Activated CD4-positive, alpha-beta T cell treated with anti-CD3 and anti-CD28 coated beads, Interleukin-10, Interleukin-2, amounts not matched to agents 100 ng/mL and 50 ng/mL, durations not matched to agents 16 hours and 8 hours (primary cell): ENCODE results near the gene FBXO9.
A peak's percentile ranks its signal among the peaks of the same experiment; 100 is the strongest.

Source experiments
- DNase-seq: peaks from one replicate; pipeline ENCODE4 v3.0.0-alpha.2; 2020

Gene FBXO9

DNA sequence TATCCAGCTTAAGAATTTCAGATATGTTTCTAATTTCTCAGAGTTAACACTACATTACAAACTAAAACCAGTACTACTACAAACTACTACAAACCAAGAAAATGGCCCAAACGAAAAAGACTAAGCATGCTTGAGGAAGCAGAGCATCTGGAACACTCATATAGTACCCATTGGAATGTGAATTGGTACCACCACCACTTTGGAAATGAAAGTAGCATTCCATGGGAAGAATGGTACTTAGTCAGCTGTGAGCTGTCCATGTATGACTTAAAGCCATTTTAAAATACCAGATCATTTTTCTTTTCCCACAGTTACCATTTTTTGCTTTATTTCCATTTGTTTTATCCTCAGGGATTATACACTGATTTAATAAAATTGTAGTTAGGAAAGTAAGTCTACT is 30.5 kb downstream of the FBXO9 start:
- no peak for DNase-seq

DNA sequence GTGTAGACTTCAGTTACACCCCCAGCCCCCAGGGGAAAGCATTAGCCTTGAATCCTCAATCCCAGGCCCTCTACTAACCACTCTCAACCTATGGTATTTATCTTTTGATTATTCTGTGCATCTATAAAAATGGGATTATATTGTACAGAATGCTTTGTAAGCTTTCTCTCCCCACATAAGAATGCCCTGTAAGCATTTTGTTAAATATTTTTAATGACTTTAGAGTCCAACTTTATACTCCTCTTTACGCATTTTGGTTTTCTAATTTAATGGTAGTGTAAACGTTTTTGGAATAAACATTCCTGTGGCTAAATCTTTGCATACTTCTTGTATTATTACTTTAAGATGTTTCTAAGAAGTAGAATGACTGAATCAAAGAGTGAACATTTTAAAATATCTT is 35.4 kb downstream of the FBXO9 start:
- DNase-seq = no peak

DNA sequence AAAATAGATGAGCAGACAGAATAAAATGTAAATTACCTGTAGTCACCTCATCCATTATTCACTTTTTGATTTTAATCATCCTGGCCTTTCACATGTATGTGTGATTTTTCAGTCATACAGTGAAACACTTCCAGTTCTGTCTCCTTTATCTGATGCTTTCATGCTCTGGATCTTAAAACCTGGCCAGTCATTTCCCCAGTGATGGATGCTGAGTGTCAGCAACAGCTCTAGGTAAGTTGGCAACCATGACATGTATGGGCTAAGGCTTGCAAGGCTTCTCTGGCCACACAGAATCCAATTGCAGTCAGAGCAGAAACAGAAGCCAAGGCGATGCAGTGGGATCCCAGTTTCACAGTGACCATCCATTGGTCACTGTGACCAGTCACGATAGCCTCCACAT is 35.8 kb downstream of the FBXO9 start:
- DNase-seq = no peak

DNA sequence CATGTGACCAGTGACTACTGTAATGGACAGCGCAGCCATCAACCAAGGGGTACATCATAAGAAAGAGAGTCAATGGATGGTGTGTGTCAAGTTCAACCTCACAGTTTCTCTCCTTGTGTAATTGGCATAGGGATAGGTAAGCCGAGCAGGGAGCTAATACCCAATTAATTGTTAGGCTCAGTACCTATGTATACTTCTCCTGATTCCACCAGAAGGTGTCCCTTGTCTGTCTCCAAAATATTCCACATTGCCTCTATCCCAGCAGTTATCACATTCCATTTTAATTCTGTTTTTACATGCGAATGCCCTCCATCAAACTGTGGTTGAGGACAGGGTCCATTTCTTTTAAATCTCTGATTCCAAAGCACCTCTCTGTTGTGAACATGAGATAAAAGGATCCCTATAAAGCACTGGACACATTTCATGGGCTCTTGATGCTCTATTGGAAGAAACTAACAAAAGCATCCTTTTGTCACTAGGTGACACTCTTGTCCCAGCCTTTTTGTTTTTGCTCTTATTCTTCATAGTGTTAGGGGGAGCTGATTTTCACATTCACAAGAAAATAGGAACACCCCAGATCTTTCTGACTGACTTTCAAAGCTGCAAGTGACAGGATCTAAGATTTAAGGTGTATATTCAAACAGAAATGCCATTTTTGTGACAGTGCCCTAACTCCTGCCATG is 38.9 kb downstream of the FBXO9 start:
- DNase-seq = no peak

DNA sequence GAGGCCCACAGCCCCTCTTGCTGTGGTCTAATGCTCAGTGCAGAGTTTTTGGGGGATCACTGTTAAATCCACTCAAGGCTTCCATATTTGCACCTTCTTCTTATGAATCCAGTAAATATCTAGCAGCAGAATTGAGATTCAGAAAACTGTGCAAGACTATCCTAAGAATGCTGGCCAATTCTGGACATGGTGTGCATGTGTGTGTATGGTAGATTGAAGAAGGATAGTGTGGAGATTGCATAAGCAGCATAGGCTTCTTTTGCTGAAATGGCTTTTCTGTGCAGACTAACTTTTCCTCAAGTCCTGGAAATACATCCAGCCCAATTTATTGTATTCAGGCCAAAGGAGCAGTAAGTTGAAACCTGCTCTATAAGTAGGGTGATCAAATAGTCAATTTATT is 39.7 kb downstream of the FBXO9 start:
- no peak for DNase-seq

DNA sequence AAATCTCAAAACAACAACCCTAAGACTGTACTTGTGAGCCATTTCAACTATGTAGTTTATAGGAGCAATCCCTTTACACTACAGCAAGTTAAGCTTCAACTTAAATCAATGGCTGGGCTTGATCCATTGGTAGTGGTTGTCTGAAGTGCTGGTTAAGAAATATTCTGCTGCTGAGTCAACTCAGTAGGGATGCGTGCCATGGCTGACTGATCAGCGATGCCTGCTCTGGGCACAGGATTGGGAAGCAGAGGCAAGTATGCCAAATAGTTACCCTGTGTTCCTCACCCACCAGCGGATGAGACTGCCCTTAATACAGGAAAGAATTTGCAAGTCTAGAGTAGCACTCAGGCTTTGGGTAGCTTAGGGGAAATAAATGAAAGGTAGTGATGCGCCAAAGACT is 41.9 kb downstream of the FBXO9 start:
- no peak for DNase-seq

DNA sequence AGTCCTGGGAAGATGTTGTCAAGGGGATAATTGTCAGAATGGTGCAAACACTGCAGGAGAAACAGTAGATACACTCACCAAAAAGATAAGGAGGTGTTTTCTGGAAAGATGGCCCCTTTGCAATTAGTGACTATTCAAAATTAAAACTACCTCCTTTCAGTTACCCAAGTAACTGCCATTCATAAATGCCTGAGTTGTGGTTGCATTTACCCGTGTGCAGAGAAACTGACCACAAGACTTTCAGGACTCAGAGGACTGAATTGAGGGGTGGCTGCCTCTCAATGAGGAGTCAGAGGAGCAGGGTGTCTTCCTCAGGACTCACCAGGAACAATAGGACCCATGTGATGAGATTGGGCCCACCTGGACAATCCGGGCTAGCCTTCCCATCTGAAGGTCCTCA is 44.4 kb downstream of the FBXO9 start:
- DNase-seq = peak; percentile 16

DNA sequence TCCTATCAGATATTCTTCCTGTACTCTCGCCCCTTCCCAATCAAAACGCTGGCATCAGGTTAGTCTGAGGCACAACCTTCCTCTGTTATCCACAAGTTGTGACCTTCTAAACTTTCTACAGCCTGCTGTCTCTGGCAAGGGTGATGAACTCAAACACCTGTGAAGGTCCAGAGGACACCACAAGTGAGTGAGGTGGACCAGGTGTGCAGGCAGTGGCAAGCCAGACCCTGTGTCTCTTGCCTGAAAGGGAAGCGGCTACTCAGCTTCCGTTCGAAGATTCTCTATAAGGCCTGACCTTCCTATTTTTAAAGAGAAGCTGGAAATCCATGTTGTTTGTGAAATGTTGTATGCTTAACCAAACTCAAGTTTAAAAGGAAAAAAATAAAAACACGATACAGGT is 46.7 kb downstream of the FBXO9 start:
- no peak for DNase-seq

DNA sequence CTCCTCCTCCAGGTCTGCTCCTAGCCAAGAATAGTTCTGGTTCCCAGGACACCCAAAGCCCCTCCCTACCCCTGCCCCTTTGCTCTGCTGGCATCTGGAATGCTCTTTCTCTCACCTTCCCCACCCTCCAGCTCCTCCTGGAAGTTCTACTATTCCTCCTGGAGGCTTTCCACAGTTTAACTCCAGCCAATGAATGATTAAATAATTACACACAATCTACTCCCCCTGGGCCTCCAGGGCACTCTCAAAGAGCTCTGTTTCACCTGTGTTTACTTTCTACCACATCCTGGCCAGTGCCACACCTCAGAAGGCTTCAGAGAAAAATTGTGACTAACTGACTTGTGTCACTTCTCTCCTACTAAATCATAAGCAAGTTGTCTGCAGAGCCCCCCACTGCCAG is 47.2 kb downstream of the FBXO9 start:
- DNase-seq = peak; percentile 3

DNA sequence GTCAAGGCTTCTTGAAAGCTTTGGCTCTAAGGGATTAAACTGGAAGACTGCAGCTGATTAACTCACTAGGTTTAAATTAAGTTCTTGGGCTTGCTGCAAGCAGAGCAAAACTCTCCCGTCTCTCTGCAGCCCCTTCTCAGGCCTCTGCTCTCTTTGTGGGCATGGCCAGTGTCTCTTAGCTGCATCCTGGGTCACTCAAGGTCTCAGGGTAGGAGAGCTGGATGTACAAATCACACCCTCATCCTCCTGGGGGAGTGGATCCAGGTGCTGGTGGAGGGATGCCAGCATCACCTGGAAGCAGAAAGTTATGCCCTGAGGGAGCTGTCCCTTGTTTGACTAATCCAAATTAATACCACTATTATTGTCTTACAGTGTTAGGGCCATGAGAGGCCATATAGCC is 47.7 kb downstream of the FBXO9 start:
- no peak for DNase-seq

DNA sequence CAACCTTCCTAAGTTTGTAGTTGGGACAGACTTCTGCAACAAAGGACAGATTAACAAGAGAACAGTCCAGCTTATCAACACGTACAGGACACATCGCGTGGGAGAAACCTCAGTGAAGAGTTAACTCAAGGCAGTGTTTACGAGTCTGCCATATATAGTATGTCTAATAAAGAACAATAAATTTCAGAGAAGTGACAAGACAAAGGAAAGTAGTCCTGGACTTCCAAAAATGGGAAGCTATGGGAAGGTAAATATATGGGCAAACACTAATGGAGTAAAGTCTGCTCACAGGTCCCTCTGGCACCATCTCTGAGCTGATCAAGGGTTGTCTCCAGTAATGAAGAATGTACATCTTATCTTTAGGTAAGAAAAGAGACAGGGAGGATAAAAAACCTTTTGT is 48.5 kb downstream of the FBXO9 start:
- DNase-seq = no peak

DNA sequence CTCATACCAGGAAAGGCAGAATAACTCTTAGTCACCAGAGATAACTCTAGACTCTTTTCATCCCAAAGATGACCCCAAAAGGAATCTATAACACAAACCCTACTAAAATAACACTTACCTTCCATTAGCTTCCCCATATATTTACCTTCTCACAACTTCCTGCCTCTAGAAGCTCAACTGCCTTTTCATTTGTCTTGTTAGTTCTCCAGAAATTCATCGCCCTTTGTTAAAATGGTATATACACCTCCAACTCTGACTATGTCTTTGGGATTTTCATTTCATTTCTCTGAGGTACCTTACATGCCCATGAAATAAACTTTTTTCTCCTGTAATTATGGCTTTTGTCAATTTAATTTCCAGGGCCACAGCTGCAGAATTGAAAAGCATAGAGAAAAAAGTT is 49.9 kb downstream of the FBXO9 start:
- DNase-seq = no peak

DNA sequence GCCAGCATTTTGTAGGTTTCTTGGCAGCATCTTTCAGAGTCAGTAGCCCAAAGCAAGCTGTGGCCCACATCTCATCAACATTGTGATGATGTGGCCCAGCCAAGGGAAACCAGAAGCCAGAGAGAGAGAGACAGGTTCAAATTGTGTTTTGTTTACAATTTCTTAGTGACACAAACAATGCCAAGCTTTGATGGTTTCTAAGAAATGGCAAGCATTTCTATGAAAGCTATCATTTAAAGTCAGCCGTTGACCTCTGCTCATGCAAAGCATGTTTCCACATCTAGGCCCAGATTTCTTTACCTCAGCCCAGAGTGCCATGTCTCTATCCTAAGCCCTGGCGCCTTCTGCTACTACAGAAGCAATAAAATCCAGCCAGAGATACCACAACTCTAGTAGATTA is 50.5 kb downstream of the FBXO9 start:
- DNase-seq = no peak

DNA sequence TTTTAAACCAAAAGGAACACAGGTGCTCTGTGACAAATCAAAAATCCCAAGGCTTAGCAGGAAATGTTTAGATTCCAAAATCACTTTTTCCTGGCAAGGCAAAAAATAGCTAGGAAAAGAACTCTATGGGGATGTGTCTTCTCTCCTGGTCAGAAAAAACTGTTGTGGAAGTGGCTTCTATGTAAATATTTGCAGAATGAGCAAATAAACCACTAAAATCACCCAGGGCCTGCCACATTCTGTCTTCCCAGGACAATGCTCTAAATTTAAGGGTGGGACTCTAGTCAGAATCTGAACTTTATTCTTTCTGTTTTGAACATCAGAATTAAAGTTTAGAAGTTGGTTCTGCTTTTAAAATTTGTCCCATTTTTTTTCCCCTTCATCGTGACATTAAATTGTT is 54.1 kb downstream of the FBXO9 start:
- no peak for DNase-seq

DNA sequence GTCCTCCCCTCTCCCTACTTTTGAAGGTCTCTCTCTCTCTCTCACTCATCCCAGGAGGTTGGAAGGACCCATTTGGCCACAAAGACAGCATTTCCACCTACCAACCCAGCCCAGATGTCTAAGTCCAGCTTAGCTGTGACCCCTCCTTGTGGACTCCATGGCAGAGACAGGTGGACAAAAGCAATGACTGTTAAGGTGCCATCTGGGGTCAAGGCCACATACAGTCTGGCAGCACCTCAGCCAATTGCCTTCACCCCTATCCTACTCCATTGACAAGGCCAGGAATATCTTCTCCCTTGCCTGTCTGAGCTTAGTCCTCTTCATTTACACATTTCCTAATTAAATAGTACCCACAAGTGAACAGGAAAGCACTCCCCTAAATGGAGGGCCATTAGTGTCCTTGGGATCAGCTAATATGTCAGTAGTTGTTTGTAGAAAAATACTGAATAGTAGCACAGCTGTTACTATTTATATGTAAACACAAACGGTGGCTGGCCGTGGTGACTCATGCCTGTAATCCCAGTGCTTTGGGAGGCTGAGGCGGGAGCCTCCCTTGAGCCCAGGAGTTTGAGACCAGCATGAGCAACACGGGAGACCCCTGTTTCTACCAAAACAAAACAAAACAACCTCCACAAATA is 54.7 kb downstream of the FBXO9 start:
- no peak for DNase-seq

DNA sequence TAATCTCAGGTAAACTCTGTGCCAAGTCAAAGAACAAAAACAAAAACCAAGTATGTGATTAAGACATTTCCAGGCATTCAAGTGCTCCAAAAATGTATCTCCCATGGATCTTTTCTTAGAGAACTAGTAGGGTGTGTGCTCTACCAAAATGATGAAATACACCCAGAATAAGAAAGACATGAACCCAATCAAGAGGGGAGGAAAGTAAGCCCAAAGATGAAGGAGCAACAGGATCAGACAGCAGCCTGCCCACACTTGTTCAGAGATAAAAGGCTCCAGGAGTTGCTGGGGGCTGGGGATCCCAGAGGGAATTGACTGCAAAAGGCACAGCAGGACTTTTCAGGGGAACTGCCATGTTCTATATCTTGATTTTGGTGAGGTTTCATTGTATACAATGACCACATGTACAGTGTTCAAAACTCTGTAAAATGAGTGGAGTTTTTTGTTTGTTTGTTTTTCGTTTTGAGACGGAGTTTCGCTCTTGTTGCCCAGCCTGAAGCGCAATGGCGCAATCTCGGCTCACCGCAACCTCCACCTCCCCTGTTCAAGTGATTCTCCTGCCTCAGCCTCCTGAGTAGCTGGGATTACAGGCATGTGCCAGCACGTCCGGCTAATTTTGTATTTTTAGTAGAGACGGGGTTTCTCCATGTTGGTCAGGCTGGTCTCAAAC is 59.1 kb downstream of the FBXO9 start:
- DNase-seq = no peak

DNA sequence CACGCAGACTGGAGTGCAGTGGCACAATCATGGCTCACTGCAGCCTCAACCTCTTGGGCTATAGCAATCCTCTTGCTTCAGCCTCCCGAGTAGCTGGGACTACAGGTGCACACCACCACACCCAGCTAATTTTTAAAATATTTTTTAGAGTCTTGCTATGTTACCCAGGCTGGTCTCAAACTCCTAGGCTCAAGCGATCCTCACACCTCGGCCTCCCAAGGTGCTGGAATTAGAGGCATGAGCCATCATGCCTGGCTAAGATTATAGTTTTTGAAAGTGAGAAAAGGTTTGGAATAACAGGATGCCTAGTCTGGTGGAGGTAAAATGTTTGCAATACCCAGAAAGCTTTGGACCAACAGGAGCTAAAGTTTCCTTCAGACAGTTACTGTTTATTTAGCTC is 60.1 kb downstream of the FBXO9 start:
- DNase-seq = no peak

DNA sequence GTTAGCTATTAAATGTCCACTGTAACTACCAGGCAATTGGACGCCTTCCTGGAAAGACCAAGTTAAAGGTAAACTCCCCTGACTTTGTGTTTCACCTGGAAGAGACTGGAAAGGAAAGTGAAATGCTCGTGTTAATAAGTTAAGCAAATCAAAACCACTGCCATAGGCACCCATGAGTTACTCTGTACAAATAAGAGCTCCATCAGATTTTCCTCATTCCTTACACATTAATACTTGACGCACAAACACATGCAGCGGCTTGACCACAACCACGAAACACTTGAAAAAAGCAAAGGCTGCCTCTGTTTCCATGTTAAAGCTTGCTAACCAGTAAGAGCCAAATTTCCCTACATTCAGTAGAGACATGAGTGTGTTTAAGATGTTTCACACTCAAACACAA is 63.6 kb downstream of the FBXO9 start:
- DNase-seq = no peak

DNA sequence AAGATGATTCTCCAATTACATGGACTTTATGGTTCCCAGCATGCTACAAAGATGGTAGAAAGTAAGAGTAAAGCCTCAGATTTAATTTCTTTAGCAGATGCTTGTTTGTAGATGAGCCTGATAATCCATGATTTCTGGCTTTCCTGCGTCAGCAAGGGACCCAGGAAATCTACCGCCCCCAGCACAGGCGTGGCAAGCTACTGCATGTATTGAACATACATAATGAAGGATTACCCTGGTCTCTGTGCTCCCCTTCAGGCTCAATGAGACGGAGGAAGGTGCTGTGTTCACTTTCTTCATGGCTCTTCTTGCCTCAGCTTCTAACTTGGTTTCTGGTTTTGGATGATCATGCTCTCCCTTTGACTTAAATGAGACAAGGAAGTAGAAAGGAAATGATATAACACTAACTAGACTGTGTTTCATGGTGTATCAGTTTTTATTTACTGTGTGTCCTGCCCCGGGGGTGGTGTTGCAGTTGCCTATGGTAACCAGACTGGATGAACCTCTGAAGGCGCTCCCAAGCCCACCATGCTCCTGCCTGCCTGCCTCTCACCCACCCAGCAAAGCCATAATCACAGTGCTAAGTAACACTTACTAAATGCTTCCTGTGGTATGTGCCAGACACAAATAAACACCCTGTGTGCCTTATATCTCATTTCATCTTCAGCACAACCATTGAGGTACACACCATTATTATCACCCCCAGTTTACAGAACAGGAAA is 65.5 kb downstream of the FBXO9 start:
- no peak for DNase-seq

DNA sequence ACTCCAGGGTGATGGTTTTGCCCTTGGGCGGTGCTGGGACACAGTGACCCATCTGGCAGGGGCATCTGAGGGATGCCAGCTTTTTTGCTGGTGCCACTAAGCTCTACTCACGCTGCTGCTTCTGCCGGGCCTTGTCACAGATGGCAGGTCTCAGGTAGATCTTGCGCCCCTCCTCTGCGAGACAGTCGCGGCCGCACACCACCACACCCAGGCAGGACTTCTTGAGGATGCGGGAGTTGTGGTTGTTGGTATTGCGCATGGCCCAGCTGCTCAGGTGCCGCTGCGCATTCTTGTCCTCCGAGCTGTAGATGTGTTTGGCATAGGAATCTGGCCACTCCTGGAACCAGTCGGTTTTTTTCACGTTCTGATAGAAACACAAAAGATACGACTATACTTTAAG is 68.8 kb downstream of the FBXO9 start:
- no peak for DNase-seq

DNA sequence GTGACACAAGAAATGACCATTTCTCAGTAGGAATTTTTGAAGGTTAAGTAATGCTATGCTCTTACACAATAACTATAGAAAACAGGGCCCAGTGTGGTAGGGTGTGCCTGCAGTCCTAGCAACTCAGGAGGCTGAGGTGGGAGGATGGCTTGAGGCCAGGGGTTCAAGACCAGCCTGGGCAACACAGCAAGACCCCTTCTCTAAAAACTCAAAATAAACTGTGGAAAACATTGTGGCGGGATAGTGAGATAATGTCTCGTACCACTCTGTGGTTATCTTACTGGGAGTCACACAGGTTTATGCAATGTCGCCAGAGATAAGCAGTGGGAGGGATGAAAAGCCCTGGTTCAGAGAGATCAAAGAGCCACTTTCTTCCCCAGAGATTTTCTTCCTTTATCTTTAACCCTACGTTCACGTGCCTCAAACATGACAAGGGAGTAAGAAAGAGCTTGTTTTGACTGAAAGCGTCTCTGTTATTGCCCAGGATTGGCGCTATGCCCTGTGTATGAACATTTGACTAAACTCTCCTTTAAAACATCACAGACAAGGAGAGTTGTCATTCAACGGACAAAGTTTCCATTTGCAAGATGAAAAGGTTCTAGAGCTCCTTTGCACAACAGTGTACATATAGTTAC is 69.5 kb downstream of the FBXO9 start:
- DNase-seq = no peak

DNA sequence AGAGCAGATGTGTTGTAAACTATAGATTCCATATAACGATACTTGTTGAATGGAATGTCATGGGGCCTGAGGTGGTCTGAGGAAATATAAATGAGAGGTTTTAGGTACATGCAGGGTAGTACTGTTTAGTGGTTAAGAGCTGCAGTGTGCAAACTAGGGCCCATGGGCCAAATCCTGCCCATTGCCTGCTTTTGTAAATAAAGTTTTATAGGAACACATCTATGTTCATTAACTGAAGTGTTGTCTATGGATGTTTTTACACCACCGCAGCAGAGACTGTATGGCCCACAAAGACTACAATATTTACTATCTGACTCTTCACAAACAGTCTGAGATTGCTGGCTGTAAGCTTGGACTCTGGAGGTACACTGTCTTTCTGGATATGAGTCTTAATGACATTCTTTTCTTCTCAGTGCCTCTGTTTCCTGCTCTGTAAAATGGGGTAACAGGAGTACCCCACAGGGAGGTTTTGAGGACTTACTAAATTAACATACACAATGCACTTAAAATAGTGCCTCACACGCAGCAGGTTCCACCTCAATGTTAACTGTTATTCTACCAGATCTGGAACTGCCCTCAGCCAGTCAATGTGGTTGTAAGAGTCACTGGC is 70.9 kb downstream of the FBXO9 start:
- no peak for DNase-seq

DNA sequence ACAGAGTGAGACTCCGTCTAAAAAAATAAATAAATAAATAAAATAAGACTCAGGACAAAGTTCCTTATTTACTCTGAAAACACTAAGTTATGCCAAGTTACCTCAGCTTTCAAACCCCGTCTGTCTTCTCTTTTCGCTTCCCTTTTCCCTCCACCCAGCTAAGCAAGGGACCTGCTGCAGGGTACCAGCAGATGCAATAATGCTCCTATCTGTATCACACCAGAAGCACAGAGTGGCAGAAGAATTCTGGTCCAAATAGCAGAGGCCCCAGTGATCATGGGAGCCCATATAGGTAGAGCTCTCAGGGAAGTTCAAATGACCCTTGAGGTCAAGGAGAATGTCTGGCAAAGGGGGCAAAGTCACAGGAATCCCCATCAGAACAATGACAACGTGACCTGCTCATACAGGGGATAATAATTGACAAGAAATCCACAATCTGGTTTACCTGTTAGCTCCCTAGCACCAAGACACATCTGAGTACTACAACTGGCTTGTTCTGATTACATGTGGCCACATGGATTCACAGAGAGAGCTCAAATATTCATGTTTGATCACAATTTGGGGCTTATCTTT is 74.7 kb downstream of the FBXO9 start:
- DNase-seq = no peak
